T follicular helper cell (primary cell): ENCODE results near the gene PHC3.
A peak's percentile ranks its signal among the peaks of the same experiment; 100 is the strongest.

Experiments
- DNase-seq: peaks from one replicate; pipeline ENCODE4 v3.0.0-alpha.2; 2020; ENCODE audit warnings: low read depth

PHC3 gene

DNA sequence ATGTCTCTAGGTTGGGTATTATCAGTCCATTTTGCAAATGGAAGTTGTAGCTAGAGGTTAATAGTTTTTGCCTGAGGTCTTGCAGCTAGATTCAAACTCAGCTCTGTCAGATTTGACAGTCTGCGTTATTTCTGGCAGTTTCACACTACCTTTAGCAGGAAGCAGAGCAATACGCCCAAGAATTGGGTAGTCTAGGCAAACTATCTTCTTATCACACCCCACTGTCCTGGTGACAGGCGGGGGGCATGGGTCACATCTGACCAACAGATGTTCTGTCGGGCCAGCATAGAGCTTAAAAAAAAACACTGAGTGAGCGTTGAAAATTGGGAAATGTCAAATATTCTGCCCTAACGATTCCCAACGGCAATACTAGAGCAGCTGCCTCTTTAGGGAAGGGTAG, 138.0 kb downstream of the PHC3 start:
- no peak for DNase-seq

DNA sequence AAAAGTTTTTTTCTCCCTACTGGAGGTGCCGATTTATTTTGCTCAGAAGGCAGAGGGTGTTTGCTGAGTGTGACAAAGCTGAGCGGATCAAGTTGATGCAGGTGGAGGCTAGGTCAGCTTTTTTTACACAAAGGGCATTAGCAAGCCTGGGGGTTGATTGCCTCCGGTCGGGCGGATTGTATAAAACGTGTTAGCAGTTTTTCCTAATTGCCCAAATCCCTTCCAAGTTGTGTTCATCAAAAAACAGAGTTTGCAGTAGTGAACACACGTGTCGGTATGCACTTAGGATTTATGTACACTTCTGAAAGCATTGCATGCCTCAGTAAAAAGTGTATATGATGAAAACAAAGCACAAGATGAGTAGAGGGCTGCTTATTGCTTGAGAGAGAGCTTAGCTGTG, 141.1 kb downstream of the PHC3 start:
- DNase-seq: no peak

DNA sequence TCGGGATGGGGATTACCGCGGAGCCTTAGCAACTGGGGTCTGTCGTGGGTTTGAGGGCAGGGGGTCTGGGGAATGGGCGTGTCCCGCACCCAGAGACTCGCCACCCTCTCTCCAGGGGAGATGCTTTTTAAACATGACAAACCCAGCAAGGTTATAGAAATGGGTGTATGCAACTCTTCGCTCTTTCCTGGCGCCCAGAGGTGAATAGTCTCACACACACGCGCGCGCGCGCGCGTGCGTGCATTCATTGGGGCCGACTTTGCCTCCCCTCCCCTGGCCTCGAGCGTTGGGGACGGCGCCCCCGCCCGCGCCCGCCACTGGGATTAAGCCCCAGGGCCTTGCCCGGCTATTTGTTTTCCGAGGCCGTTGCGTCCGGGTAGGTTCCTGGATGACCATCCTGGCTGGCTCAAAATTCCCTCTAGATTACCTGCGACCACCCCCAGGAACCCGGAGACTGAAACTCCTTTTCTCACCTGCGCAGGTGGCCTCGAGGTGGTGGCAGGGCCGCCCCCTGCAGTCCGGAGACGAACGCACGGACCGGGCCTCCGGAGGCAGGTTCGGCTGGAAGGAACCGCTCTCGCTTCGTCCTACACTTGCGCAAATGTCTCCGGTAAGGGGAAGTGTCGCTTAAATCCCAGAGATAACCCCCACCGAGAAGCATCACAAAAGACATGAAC, 143.0 kb downstream of the PHC3 start:
- DNase-seq: peak; percentile 10
